ENCODE measurements around the gene SUSD4. TPM values are rescaled to one million over a fixed set of nuclear protein-coding genes. Genes with fewer than 3 reads are reported as not detected.

The SUSD4 gene, protein sequence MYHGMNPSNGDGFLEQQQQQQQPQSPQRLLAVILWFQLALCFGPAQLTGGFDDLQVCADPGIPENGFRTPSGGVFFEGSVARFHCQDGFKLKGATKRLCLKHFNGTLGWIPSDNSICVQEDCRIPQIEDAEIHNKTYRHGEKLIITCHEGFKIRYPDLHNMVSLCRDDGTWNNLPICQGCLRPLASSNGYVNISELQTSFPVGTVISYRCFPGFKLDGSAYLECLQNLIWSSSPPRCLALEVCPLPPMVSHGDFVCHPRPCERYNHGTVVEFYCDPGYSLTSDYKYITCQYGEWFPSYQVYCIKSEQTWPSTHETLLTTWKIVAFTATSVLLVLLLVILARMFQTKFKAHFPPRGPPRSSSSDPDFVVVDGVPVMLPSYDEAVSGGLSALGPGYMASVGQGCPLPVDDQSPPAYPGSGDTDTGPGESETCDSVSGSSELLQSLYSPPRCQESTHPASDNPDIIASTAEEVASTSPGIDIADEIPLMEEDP
- polyA plus RNA-seq = 2.1 TPM
- long read RNA-seq, donor 1 = 0 reads
- long read RNA-seq, donor 2, partial matches to known transcripts = 0 of 1 reads
- long read RNA-seq, donor 2, other reads (novel, unspliced or antisense) = 0 of 1 reads
- long read RNA-seq, donor 3 = 0 reads
- long read RNA-seq, donor 4 = 0 reads
- long read RNA-seq, donor 5 = 0 reads
- long read RNA-seq, donor 6 = 0 reads
- long read RNA-seq, donor 7 = 0 reads
- long read RNA-seq, donor 8 = 0 reads
- long read RNA-seq, donor 9 = 0 reads
- long read RNA-seq, donor 10 = 0 reads
- long read RNA-seq, donor 11 = 0 reads

DNA sequence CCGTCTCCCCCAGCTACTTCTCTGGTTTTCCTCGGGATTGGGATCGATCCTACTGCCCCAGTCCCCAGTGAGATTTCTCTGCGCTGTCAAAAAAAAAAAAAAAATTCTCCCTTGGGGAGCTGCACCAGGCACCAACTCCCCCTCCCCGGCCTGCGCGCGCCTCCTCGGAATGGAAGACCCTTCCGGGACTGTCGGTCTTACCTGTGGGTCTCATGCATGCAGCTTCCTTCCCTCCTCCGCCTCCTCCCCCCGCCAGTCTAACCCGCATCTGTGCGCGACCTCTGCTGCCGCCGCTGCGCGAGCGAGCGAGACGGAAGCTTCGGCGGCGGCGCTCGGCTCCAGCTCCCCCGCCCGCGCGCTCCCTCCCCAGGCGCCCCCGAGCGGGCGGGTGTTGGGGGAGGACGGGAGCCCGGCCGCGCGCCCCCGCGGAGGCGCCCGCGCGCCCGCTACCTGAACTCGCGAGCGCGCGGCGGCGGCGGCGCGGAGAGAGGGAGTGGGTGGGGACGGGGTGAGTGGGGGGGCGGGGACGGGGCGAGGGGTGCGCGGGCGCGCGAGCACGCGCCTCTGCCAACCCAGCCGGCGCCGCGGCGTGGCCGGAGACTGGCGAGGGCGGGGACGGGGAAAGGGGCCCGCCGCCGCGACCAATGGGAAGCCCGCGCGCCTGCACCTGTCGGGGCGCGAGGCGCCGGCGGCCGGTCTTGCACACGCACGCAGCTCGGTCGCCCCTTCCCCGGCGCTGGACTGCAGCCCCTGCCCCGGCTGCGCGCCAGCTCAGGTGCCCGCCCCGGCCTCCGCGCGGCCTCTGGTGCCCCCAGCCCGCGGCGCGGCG is at the start of gene SUSD4:
Gene SUSD4, minus strand, starts transcription at position 321 of the 829 bp plus-strand sequence. CDS start 751 bp downstream, outside the sequence.
- Histone ChIP-seq H3K27ac (ENCODE audit: low read length) (no peak within 1 kb of the TSS), H3K27me3 (ENCODE audit: control insufficient read depth, insufficient read depth, low read length) (peaks cover 64% of the 10 kb centered on the region), H3K4me1 (ENCODE audit: control insufficient read depth, insufficient read depth, low read length) (peaks cover 7% of the 10 kb centered on the region), H3K36me3 (ENCODE audit: control insufficient read depth, insufficient read depth, low read length) (no peaks in the 10 kb centered on the region), H3K4me3 (ENCODE audit: low read length) (peak within 1 kb of the TSS; percentile 47), H3K9me3 (ENCODE audit: control insufficient read depth, low read depth, low read length) (no peaks in the 10 kb centered on the region)
- no CpG with 5 or more reads among the region's 111 CpGs for WGBS (ENCODE audit: insufficient coverage, low lambda C conversion rate)
- DNase-seq = peak; percentile 42 to 66

DNA sequence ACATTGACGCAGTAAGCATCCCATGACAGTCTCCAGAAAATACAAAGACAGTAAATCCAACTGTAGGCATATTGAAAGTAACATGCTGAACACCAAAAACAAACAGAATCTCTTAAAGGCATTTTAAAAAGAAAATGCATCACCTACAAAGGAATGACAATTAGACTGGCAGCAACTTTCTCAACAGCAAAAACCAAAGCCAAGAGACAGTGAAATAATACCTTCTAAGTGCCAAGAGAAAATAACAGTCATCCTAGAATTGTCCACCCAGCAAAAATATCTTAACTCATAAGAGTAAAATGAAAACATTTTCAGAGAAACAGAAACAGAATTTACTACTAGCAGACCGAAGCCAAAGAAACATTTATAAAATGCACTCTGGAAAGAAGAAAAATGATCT is 49.2 kb upstream of the SUSD4 start:
- Histone ChIP-seq H3K9me3 (ENCODE audit: control insufficient read depth, low read depth, low read length) (no peaks in the 10 kb centered on the region), H3K27me3 (ENCODE audit: control insufficient read depth, insufficient read depth, low read length) (no peaks in the 10 kb centered on the region), H3K4me1 (ENCODE audit: control insufficient read depth, insufficient read depth, low read length) (no peaks in the 10 kb centered on the region), H3K4me3 (ENCODE audit: low read length) (no peak overlapping the region), H3K36me3 (ENCODE audit: control insufficient read depth, insufficient read depth, low read length) (no peaks in the 10 kb centered on the region), H3K27ac (ENCODE audit: low read length) (no peak overlapping the region)
- WGBS (ENCODE audit: insufficient coverage, low lambda C conversion rate) = 90% methylated on average over 2 of the region's 2 CpGs
- DNase-seq = no peak

DNA sequence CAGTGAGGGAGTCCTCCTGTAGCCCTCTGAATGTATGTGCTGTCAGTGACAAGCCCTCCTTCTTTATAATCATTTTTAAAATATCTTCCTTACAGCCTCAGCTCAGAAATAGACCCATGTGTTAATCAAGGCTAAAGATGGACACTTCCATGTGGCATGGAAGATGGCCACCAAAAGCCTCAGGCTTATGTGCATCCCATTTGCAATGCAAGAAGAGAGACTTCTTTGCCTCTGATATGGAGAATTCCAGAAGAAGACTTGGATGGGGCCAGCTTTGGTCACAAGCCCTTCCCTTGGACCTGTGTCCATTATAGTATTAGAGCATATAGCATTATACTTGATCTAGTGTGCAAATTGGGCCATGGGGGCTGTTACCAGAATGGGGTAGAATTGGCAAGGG is 47.7 kb upstream of the SUSD4 start:
- Histone ChIP-seq H3K4me3 (ENCODE audit: low read length) (no peak overlapping the region), H3K36me3 (ENCODE audit: control insufficient read depth, insufficient read depth, low read length) (no peaks in the 10 kb centered on the region), H3K27me3 (ENCODE audit: control insufficient read depth, insufficient read depth, low read length) (no peaks in the 10 kb centered on the region), H3K27ac (ENCODE audit: low read length) (no peak overlapping the region), H3K9me3 (ENCODE audit: control insufficient read depth, low read depth, low read length) (no peaks in the 10 kb centered on the region), H3K4me1 (ENCODE audit: control insufficient read depth, insufficient read depth, low read length) (no peaks in the 10 kb centered on the region)
- no peak for DNase-seq

DNA sequence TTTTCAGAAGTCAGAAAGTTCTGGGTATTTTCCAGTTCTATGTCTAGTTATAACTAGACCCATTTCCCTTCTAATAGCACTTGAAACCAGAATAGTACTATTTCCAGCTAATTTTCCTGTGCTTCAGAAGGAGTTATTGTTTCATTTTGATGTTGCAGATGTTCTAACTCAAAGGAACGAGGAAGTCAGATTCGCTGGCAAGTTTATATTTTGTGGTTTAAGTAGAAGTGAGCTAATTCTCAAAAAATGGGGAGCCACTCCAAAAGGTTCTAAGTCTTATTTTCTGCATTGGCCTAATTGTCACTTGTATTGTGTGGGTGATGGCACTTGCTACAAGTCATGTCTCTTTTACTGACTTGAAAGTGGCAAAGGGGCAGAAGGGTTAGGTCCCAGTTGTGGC is 47.3 kb upstream of the SUSD4 start:
- 90% methylated on average over 2 of the region's 2 CpGs for WGBS (ENCODE audit: insufficient coverage, low lambda C conversion rate)
- no peak overlapping the region for H3K4me3 ChIP-seq (ENCODE audit: low read length)
- no peaks in the 10 kb centered on the region for H3K36me3 ChIP-seq (ENCODE audit: control insufficient read depth, insufficient read depth, low read length)
- no peak overlapping the region for H3K27ac ChIP-seq (ENCODE audit: low read length)
- H3K9me3 ChIP-seq (ENCODE audit: control insufficient read depth, low read depth, low read length) = no peaks in the 10 kb centered on the region
- no peaks in the 10 kb centered on the region for H3K27me3 ChIP-seq (ENCODE audit: control insufficient read depth, insufficient read depth, low read length)
- no peaks in the 10 kb centered on the region for H3K4me1 ChIP-seq (ENCODE audit: control insufficient read depth, insufficient read depth, low read length)
- no peak for DNase-seq

DNA sequence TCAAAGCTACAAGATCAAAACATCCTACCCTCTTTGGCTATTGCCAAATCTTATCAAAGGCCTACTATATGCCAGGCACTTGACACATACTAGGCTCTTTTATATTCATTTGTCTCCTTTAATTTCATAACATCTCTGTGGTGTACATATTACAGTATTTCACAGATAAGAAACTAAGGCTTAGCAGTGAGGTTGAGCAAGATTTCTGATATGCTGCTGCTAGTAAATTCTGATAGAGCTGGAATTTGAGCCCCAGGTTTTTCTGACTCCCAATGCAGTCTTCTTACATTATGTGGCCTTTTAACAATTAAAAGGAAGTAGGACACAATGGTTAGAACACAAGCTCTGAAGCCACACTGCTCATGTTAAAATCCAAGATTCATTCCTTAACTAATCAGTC is 46.1 kb upstream of the SUSD4 start:
- Histone ChIP-seq H3K4me3 (ENCODE audit: low read length) (no peak overlapping the region), H3K27ac (ENCODE audit: low read length) (no peak overlapping the region), H3K9me3 (ENCODE audit: control insufficient read depth, low read depth, low read length) (no peaks in the 10 kb centered on the region), H3K27me3 (ENCODE audit: control insufficient read depth, insufficient read depth, low read length) (no peaks in the 10 kb centered on the region), H3K4me1 (ENCODE audit: control insufficient read depth, insufficient read depth, low read length) (no peaks in the 10 kb centered on the region), H3K36me3 (ENCODE audit: control insufficient read depth, insufficient read depth, low read length) (no peaks in the 10 kb centered on the region)
- DNase-seq = no peak

DNA sequence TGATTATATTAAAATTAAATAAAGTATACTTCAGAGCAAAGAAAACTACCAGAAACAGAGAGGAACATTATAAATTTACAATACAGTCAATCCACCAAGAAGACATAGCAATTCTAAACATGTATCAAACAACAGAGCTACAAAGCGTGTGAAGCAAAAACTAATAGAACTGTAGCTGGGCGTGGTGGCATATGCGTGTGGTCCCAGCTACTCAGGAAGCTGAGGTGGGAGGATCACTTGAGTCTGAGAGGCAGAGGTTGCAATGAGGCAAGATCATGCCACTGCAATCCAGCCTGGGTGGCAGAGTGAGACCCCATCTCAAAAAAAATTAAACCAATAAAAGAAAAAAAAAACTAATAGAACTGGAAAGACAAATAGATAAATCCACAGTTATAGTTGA is 41.5 kb upstream of the SUSD4 start:
- Histone ChIP-seq H3K27me3 (ENCODE audit: control insufficient read depth, insufficient read depth, low read length) (no peaks in the 10 kb centered on the region), H3K4me3 (ENCODE audit: low read length) (no peak overlapping the region), H3K9me3 (ENCODE audit: control insufficient read depth, low read depth, low read length) (no peaks in the 10 kb centered on the region), H3K36me3 (ENCODE audit: control insufficient read depth, insufficient read depth, low read length) (no peaks in the 10 kb centered on the region), H3K4me1 (ENCODE audit: control insufficient read depth, insufficient read depth, low read length) (no peaks in the 10 kb centered on the region), H3K27ac (ENCODE audit: low read length) (no peak overlapping the region)
- WGBS (ENCODE audit: insufficient coverage, low lambda C conversion rate) = 100% methylated on average over 3 of the region's 3 CpGs
- no peak for DNase-seq

DNA sequence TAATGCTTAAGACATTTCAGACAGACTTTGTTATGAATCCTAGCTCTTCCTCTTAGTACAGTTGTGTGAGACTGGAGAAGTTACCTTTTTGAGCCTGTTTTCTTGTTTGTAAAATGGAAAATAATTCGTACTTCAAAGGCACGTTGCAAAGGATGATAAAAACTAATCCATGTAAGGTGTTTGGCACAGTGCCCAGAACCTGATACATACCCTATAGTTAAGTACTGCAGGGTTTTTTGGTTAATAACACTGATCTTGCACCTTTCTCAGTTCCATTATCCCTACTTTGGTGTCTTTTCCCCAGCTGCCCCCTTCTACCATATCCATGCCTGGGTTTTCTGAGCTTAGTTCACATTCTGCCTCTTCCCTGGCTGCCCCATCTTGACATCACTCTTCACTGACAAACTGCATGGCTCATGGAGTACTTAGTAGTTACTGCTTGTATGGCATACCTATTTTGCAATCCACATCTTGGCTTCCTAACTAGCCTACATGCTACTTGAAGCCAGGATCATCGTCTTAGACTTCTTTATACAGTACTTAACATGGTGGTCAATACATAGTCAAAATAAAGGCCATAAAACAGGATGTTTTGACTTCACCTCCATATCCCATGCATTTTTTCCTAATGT is 39.3 kb upstream of the SUSD4 start:
- Histone ChIP-seq H3K27me3 (ENCODE audit: control insufficient read depth, insufficient read depth, low read length) (no peaks in the 10 kb centered on the region), H3K4me1 (ENCODE audit: control insufficient read depth, insufficient read depth, low read length) (no peaks in the 10 kb centered on the region), H3K9me3 (ENCODE audit: control insufficient read depth, low read depth, low read length) (no peaks in the 10 kb centered on the region), H3K4me3 (ENCODE audit: low read length) (no peak overlapping the region), H3K27ac (ENCODE audit: low read length) (no peak overlapping the region), H3K36me3 (ENCODE audit: control insufficient read depth, insufficient read depth, low read length) (no peaks in the 10 kb centered on the region)
- no CpG with 5 or more reads among the region's 3 CpGs for WGBS (ENCODE audit: insufficient coverage, low lambda C conversion rate)
- no peak for DNase-seq

DNA sequence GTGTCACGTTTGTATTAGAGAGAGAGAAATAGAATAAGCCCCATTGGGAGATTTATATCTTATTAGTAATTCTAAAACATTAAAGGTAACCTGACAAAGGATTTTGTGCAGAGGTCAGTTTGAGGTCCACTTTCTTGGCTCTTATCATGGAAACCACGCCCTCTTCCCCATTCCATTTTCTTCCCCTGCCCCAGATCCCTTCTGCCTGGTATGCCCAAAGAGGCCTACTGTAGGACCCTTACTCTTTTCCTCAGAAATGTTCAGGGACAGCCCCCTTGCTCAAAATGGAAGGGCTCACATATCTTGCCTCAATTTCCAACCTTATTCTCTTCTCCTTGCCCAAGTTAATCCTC is 38.8 kb upstream of the SUSD4 start:
- Histone ChIP-seq H3K27me3 (ENCODE audit: control insufficient read depth, insufficient read depth, low read length) (no peaks in the 10 kb centered on the region), H3K4me1 (ENCODE audit: control insufficient read depth, insufficient read depth, low read length) (no peaks in the 10 kb centered on the region), H3K9me3 (ENCODE audit: control insufficient read depth, low read depth, low read length) (no peaks in the 10 kb centered on the region), H3K27ac (ENCODE audit: low read length) (no peak overlapping the region), H3K36me3 (ENCODE audit: control insufficient read depth, insufficient read depth, low read length) (no peaks in the 10 kb centered on the region), H3K4me3 (ENCODE audit: low read length) (no peak overlapping the region)
- 50% methylated on average over 1 of the region's 2 CpGs for WGBS (ENCODE audit: insufficient coverage, low lambda C conversion rate)
- no peak for DNase-seq

DNA sequence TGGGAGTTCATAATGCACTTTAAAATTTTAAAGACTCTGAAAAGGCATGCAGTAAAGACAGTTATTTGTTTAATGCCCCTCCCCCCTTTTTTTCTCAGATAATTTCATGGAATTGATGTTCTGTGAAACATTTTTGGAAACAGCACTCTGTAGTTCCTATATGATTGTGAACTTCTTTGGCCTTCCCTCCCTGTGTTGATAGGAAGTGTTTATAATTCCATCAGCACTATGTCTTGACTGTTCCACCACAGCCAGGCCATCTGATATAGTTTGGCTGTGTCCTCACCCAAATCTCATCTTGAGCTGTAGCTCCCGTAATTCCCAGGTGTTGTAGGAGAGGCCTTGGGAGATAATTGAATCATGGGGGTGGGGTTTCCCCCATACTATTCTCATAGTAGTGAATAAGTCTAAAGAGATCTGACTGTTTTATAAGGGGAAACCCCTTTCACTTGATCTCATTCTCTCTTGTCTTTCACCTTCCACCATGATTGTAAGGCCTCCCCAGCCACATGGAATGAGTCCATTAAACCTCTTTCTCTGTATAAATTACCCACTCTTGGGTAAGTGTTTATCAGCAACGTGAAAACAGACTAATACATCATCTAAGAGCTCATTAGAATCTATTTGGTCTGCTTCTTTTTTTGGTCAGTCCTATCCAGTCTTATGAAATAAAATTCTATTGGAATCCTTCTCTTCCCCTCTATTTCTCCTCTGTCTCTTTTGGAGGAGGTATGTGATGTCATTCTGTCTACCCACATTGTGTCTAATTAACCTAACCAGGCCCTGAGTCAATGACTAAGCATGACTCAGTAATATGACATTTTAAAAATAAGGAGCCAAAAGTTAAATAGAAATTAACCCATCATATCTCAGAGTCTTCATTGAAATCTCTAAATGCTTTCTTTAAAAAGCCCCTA is 38.2 kb upstream of the SUSD4 start:
- H3K4me3 ChIP-seq (ENCODE audit: low read length) = no peak overlapping the region
- DNase-seq = no peak
- no peak overlapping the region for H3K27ac ChIP-seq (ENCODE audit: low read length)
- 43% methylated on average over 1 of the region's 2 CpGs for WGBS (ENCODE audit: insufficient coverage, low lambda C conversion rate)
- H3K9me3 ChIP-seq (ENCODE audit: control insufficient read depth, low read depth, low read length) = no peaks in the 10 kb centered on the region
- H3K4me1 ChIP-seq (ENCODE audit: control insufficient read depth, insufficient read depth, low read length) = no peaks in the 10 kb centered on the region
- no peaks in the 10 kb centered on the region for H3K27me3 ChIP-seq (ENCODE audit: control insufficient read depth, insufficient read depth, low read length)
- no peaks in the 10 kb centered on the region for H3K36me3 ChIP-seq (ENCODE audit: control insufficient read depth, insufficient read depth, low read length)
